ENCODE data around the gene PMPCB.

DNA sequence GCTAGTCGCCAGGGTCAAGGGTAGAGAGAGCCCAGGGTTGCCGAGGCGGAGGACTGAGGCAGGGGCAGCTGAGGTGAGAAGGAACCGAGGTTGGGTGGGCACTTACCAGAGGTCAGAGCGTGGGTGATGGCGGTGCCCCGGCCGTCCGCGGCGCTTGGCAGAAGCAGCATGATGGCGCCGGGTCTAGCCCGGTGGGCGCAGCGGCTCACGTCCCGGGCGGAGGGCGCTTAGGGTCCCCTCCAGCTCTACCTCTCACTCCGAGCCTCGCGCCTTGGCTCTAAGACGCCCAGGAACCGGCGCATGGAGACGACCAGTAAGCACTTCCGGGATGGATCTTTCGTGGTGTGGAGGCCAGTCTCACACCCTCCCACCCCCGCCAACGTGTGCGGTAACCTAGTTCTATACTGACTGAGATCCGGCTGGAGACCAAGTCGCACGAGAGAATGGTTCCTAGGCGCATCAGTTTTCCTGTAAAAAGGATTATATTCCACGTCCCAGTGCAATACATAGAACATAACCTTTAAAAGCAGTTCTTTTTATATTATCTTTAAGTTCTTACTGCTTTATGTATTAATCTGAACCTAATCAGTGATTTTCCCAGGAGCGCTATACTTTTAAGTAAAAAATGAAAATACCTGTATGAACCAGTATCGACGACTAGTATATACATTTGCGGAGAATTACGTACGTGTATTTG, 47.4 kb downstream of the PMPCB start, which contains the start of gene DNAJC2:
- TF ChIP-seq, protein P1, sequence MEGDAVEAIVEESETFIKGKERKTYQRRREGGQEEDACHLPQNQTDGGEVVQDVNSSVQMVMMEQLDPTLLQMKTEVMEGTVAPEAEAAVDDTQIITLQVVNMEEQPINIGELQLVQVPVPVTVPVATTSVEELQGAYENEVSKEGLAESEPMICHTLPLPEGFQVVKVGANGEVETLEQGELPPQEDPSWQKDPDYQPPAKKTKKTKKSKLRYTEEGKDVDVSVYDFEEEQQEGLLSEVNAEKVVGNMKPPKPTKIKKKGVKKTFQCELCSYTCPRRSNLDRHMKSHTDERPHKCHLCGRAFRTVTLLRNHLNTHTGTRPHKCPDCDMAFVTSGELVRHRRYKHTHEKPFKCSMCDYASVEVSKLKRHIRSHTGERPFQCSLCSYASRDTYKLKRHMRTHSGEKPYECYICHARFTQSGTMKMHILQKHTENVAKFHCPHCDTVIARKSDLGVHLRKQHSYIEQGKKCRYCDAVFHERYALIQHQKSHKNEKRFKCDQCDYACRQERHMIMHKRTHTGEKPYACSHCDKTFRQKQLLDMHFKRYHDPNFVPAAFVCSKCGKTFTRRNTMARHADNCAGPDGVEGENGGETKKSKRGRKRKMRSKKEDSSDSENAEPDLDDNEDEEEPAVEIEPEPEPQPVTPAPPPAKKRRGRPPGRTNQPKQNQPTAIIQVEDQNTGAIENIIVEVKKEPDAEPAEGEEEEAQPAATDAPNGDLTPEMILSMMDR (IDR thresholded peaks at IDR 0.05) = no peak
- TF ChIP-seq POLR2A (IDR thresholded peaks at IDR 0.05) = peak in 2 of 4 donors; percentile 13 to 55
- no peak for TF ChIP-seq EP300 (IDR thresholded peaks at IDR 0.05)
- TF ChIP-seq POLR2AphosphoS5 (IDR thresholded peaks at IDR 0.05) = peak; percentile 77 to 92 (median 90)
